Measurements from ENCODE around the gene ANKRD52. TPM values are rescaled to one million over a fixed set of nuclear protein-coding genes. Genes with fewer than 3 reads are reported as not detected.
"Not testable (repeated sequence)": the region's sequence is repeated elsewhere in the genome, so short reads cannot be mapped to it uniquely, and the experiment has no call there.

ANKRD52 gene
- total RNA-seq, result 55.3 and 56.1 TPM in 2 replicates

DNA sequence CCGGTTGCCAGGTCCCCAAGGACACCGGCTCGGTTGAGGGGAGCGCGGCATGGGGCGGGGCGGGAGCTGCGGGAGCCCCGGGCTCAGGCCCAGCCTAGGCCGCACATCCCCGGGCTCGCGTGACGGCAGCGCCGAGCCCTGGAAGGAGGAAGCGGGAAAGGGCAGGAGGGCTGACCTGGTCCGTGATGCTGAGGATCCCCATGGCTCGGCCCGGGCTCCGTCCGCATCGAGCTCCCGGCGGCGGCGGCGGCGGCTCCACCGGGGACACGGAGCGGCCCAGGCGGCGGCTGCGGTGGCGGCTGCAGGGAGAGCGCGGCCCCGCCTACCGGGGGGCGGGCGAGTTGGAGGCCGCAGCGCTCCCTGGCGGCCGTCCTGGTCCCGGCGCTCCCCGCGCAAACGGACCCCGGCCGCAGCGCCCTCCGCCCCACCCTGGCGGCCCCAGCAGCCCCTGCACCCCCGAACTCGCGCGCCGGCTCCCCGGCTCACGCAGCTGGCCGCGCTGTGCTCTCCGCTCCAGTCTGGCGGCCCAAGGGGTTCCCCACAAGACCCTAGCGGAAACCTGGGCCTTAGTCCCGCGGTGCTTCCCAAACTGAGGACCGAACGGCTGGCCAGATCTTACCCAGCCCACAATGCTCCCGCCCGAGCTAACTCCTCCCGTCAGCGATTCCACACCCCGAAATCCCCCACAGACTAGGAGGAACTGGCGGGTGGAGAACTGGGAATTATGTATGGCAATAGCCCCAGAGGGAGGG lies at the start of gene ANKRD52:
ANKRD52 (minus strand) TSS at position 317 of the 752 bp plus-strand sequence; CDS start at position 202, 115 bp downstream.
- intact Hi-C loops (cut with micrococcal nuclease), result loop anchor here (1.0 to 2.0 kb wide), 5 partner anchors 8 to 206 kb away; partner anchors contain the start of genes COQ10A and ZC3H10

DNA sequence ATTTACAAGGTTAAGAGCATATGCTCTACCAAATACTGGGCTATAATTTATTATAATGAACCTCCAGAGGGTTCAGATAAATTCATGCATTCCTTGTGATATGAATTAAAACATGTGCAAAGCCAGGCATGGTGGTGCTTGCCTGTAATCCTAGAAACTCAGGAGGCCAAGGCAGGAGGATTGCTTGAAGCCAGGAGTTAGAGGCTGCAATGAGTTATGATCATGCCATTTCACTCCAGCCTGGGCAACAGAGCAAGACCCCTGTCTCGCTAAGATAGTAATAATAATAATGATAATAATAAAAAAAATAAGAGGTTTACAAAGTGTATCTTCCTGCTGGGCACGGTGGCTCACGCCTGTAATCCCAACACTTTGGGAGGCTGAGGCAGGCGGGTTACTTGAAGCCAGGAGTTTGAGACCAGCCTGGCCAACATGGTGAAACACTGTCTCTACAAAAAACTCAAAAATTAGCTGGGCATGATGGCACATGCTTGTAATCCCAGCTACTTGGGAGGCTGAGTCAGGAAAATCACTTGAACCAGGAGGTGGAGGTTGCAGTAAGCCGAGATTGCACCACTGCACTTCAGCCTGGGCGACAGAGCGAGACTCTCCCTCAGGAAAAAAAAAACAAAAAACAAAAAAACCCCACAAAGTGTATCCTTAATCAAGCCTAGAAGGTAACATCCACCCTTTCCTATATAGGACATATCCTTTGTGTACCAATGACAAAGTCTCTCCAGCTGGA lies 49.2 kb upstream of the ANKRD52 start:
- intact Hi-C loops (cut with micrococcal nuclease), result no loop called here

- intact Hi-C loops (cut with micrococcal nuclease), result no loop called here
Measured at GRCh38 chr12:56304872-56305590, 46.8 kb upstream of the ANKRD52 start.

GRCh38 chr12:56304276-56304675 lies 46.1 kb upstream of the ANKRD52 start:
- intact Hi-C loops (cut with micrococcal nuclease), result no loop called here

GRCh38 chr12:56300644-56301464 lies 42.7 kb upstream of the ANKRD52 start:
- intact Hi-C loops (cut with micrococcal nuclease), result loop anchor here (1.0 to 2.0 kb wide), 8 partner anchors 15 to 183 kb away; partner anchors contain the start of genes NABP2, PAN2, SPRYD4 and STAT2

GRCh38 chr12:56299853-56300643 lies 41.9 kb upstream of the ANKRD52 start, which contains the start of gene CS:
TSS of gene CS (minus strand) at chr12:56300330. CDS start at chr12:56300201, 129 bp downstream.
- intact Hi-C loops (cut with micrococcal nuclease), result loop anchor here (1.0 to 2.0 kb wide), 10 partner anchors 16 to 182 kb away; partner anchors contain the start of genes ANKRD52, NABP2, PAN2 and SPRYD4

GRCh38 chr12:56299308-56299852 lies 41.2 kb upstream of the ANKRD52 start:
- intact Hi-C loops (cut with micrococcal nuclease), result loop anchor here (1.0 to 2.0 kb wide), 2 partner anchors 41 to 150 kb away; partner anchors contain the start of genes ANKRD52 and TIMELESS

- intact Hi-C loops (cut with micrococcal nuclease), result loop anchor here (1.0 to 2.0 kb wide), 2 partner anchors 40 to 150 kb away; partner anchors contain the start of genes ANKRD52 and TIMELESS
Measured at GRCh38 chr12:56298828-56299227, 40.6 kb upstream of the ANKRD52 start.

GRCh38 chr12:56297400-56297799 lies 39.2 kb upstream of the ANKRD52 start:
- intact Hi-C loops (cut with micrococcal nuclease), result no loop called here

DNA sequence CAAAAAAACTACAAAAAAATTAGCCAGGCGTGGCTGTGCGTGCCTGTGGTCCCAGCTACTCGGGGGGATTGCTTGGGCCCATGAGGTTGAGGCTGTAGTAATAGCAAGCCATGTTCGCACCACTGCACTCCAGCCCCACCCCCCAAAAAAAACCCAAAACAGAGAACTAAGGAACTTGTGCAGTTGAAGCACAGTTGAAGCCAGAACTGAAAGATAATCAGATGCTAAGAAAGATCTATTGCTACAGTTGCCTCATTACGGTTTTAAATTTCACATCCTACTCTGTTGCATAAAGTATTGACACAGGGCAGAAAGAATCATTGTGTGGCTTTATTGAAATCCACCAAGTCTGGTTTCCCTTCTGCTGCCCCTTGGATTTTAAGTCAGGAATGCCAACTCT lies 38.1 kb upstream of the ANKRD52 start:
- intact Hi-C loops (cut with micrococcal nuclease), result no loop called here

DNA sequence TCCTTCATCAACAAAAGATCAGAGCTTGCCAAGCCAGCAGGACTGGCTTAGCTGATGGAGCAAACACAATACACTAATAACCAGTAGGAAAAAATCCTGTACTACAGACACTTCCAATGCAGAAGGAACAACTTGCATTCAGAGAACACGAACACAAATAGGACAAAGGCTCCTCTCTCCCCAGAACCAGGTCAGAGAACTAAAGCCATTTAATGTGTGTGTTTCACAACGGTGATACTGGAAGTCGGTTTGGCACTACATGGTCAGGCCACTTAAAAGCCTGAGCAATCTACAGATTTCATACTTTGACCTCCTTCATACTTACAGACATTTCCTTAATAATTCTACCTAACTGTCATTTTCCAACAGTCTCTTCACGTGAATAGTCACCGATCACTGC lies 35.6 kb upstream of the ANKRD52 start:
- intact Hi-C loops (cut with micrococcal nuclease), result no loop called here

- intact Hi-C loops (cut with micrococcal nuclease), result no loop called here
Measured at GRCh38 chr12:56288705-56289387, 30.7 kb upstream of the ANKRD52 start.

- intact Hi-C loops (cut with micrococcal nuclease), result no loop called here
Measured at GRCh38 chr12:56286044-56286830, 28.1 kb upstream of the ANKRD52 start.

DNA sequence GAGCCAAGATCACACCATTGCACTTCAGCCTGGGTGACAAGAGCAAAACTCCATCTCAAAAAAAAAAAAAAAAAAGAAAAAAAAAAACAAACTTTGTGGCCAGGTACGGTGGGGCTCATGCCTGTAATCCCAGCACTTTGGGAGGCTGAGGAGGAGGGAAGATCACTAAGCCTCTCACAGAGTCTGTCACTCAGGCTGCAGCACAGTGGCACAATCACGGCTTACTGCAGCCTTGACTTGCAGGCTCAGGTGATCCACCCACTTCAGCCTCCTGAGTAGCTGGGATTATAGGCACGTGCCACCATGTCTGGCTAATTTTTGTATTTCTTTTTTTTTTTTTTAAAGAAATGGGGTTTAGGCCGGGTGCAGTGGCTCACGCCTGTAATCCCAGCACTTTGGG lies 26.1 kb upstream of the ANKRD52 start:
- intact Hi-C loops (cut with micrococcal nuclease), result not testable (repeated sequence)

DNA sequence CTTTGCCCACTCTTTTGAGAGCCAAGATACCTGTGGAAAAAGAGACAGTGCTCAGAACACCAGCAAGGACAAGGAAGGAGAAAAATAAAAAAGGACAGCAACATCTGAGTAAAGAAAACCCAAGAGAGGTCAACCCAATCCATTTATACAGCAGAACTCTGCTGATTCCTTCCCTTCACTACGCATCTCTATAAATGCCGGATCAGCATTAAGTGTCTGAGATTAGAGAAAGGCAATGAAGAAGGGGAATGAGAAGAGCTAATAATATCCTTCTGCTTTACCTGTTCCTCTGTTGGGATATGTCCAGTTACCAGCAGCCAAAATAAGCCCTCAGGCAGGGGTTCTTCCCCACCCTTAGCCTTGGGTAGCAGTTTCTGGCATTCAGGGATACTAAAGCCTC lies 24.4 kb upstream of the ANKRD52 start:
- intact Hi-C loops (cut with micrococcal nuclease), result no loop called here

DNA sequence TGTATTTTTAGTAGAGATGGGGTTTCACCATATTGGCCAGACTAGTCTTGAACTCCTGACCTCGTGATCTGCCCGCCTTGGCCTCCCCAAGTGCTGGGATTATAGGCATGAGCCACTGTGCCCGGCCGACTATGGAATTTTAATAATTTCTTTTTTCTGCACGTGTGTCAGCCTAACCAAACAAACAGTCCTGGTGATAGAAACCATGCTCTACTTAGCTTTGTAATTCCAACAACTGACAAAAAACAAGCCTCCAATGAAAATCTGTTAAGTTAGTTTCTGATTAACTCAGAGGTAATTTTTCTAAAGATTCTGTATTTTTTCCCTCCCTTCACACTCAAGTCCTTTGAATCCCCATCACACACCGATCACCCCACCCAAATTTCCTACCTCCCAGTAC lies 23.8 kb upstream of the ANKRD52 start:
- intact Hi-C loops (cut with micrococcal nuclease), result no loop called here

DNA sequence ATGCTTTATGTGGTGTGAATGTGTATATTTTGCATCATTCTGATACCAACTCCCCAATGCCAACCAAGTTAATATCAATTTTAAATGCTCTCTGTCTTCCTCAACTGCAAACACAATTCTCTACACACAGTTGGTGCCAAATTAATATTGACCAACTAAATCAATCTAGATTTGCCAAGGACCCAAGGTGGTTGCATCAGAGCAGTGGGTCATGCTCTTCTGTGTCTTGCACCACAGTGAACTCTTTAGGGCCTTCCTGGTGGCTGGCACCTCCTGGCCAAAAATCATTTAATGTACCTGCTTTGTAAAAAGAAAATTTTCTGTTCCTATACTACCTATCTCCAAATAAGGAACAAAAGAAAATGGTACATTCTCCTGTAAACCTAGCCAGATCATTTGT lies 22.7 kb upstream of the ANKRD52 start:
- intact Hi-C loops (cut with micrococcal nuclease), result no loop called here

GRCh38 chr12:56278905-56279304 lies 20.7 kb upstream of the ANKRD52 start:
- intact Hi-C loops (cut with micrococcal nuclease), result no loop called here
